Neuronal stem cell (in vitro differentiated cells): ENCODE data around the gene PDE6A.
A peak's percentile ranks its signal among the peaks of the same experiment; 100 is the strongest.

Source experiments
- DNase-seq: peaks from one replicate; pipeline ENCODE4 v3.0.0-alpha.2; 2013; ENCODE audit warnings: low spot score
- H2AFZ ChIP-seq: one replicate; pipeline ENCODE4 v1.6.1; 2013; ENCODE audit warnings: mild to moderate bottlenecking, low read length, inconsistent platforms
- H2AK5ac ChIP-seq: 2 replicates; pipeline ENCODE4 v1.6.1; 2013; ENCODE audit warnings: low read depth, mild to moderate bottlenecking, inconsistent platforms, low read length, moderate library complexity, mixed read lengths
- H2BK120ac ChIP-seq: 2 replicates; pipeline ENCODE4 v1.6.1; 2013; ENCODE audit warnings: low read depth, mild to moderate bottlenecking, inconsistent platforms, low read length, moderate library complexity, mixed read lengths
- H2BK12ac ChIP-seq: one replicate; pipeline ENCODE4 v1.6.1; 2013; ENCODE audit warnings: low read length, inconsistent platforms
- H2BK15ac ChIP-seq: 2 replicates; pipeline ENCODE4 v1.6.1; 2013; ENCODE audit warnings: mild to moderate bottlenecking, low read length, inconsistent platforms, mixed read lengths
- H2BK5ac ChIP-seq: one replicate; pipeline ENCODE4 v1.6.1; 2013; ENCODE audit warnings: inconsistent platforms, mild to moderate bottlenecking, low read length, moderate library complexity
- H3K14ac ChIP-seq: one replicate; pipeline ENCODE4 v1.6.1; 2013; ENCODE audit warnings: low read length, inconsistent platforms
- H3K18ac ChIP-seq: 2 replicates; pipeline ENCODE4 v1.6.1; 2013; ENCODE audit warnings: low read length, inconsistent platforms
- H3K23ac ChIP-seq: 2 replicates; pipeline ENCODE4 v1.6.1; 2013; ENCODE audit warnings: low read depth, mild to moderate bottlenecking, mixed read lengths, low read length, inconsistent platforms; ENCODE audit not compliant: poor library complexity
- H3K27ac ChIP-seq: replicated peaks from 3 replicates; pipeline ENCODE4 v1.5.1; 2013; ENCODE audit warnings: low read length, inconsistent platforms
- H3K27me3 ChIP-seq, 3 experiments: 2 replicates each; pipeline ENCODE4 v1.6.1; 2013; ENCODE audit warnings: low read length in 3 of 3, mild to moderate bottlenecking in 2 of 3, inconsistent platforms in 1 of 3, low read depth in 1 of 3, mixed read lengths in 1 of 3, moderate library complexity in 1 of 3; ENCODE audit not compliant: control insufficient read depth in 3 of 3, insufficient read depth in 3 of 3
- H3K36me3 ChIP-seq, 2 donors: replicated peaks in 1 of 2; 2 replicates each; pipeline ENCODE4 v1.6.1; 2013; ENCODE audit warnings: low read length in 2 of 2; ENCODE audit not compliant: control insufficient read depth in 2 of 2, insufficient read depth in 2 of 2
- H3K4ac ChIP-seq: 2 replicates; pipeline ENCODE4 v1.6.1; 2013; ENCODE audit warnings: inconsistent platforms, mild to moderate bottlenecking, low read length, moderate library complexity
- H3K4me1 ChIP-seq, 2 donors: 1 replicate in 1 of 2; 2 replicates in 1 of 2; pipeline ENCODE4 v1.6.1; 2013; ENCODE audit warnings: low read length in 2 of 2, low read depth in 1 of 2; ENCODE audit not compliant: control insufficient read depth in 2 of 2, insufficient read depth in 1 of 2
- H3K4me2 ChIP-seq: one replicate; pipeline ENCODE4 v1.6.1; 2013; ENCODE audit warnings: mild to moderate bottlenecking, low read length, inconsistent platforms; ENCODE audit not compliant: insufficient read depth, poor library complexity, severe bottlenecking
- H3K4me3 ChIP-seq, 2 donors: 2 replicates each; pipeline ENCODE4 v1.5.1; 2013; ENCODE audit warnings: low read length in 2 of 2, mild to moderate bottlenecking in 2 of 2, inconsistent platforms in 1 of 2, moderate library complexity in 1 of 2
- H3K79me1 ChIP-seq: one replicate; pipeline ENCODE4 v1.6.1; 2013; ENCODE audit warnings: low read depth, mild to moderate bottlenecking, inconsistent platforms, low read length, moderate library complexity
- H3K9ac ChIP-seq: one replicate; pipeline ENCODE4 v1.6.1; 2013; ENCODE audit warnings: mild to moderate bottlenecking, low read depth, low read length, inconsistent platforms; ENCODE audit not compliant: poor library complexity
- H3K9me3 ChIP-seq, 2 donors: replicated peaks in 1 of 2; 2 replicates each; pipeline versions ENCODE3 to v1.6.1; 2013; ENCODE audit warnings: low read length in 2 of 2, mild to moderate bottlenecking in 2 of 2, inconsistent platforms in 1 of 2, low read depth in 1 of 2, mixed read lengths in 1 of 2, moderate library complexity in 1 of 2; ENCODE audit not compliant: control insufficient read depth in 2 of 2, insufficient read depth in 1 of 2
- H4K8ac ChIP-seq: one replicate; pipeline ENCODE4 v1.6.1; 2013; ENCODE audit warnings: low read depth, mild to moderate bottlenecking, inconsistent platforms, low read length, moderate library complexity
- H4K91ac ChIP-seq: one replicate; pipeline ENCODE4 v1.6.1; 2013; ENCODE audit warnings: low read length, low read depth, mild to moderate bottlenecking, inconsistent platforms; ENCODE audit not compliant: poor library complexity
- WGBS, 2 donors: extraction: QIAGEN DNeasy Blood & Tissue Kit; methylation state at CpG; one replicate each; pipeline ENCODE4 v1.1.7; 2013; ENCODE audit warnings: missing lambda C conversion rate in 2 of 2, mixed read lengths in 1 of 2; ENCODE audit not compliant: insufficient read length in 2 of 2, insufficient replicate concordance in 1 of 2; ENCODE audit errors: extremely low coverage in 2 of 2; 5-methylcytosine and 5-hydroxymethylcytosine counted together

The PDE6A gene

DNA sequence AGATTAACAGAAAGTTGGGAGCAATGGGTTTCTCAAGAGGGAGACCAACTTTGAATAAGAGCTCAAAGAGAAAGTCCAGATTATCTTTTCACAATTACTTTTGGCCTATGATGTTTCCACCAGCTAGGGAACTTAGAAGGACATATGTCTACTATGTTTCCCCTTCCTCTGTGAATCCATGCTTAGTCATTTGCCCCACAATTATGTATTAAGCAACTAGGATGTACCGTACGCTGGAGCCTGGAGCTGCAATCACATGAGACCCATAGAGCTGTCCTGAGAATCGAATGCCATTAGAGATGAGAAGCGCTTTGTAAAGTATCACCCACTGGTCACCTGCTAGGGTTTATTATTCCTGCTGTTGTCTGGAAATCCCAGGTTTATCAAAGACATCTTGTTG is 78.8 kb downstream of the PDE6A start:
- no peak overlapping the region for H3K27ac ChIP-seq
- no CpG with 5 or more reads among the region's 4 CpGs for WGBS, 2 donors
- H3K14ac ChIP-seq = no peak overlapping the region
- H2BK5ac ChIP-seq = no peak overlapping the region
- H3K18ac ChIP-seq = no peak overlapping the region
- H4K91ac ChIP-seq = no peak overlapping the region
- no peak overlapping the region for H3K9ac ChIP-seq
- peaks cover 0 to 3% of the 10 kb centered on the region in 2 donors for H3K4me1 ChIP-seq
- H3K4ac ChIP-seq = no peak overlapping the region
- no peak overlapping the region for H3K23ac ChIP-seq
- no peak overlapping the region for H3K4me2 ChIP-seq
- H2AFZ ChIP-seq = no peak overlapping the region
- no peaks in the 10 kb centered on the region for H3K9me3 ChIP-seq
- H2BK15ac ChIP-seq = no peak overlapping the region
- no peaks in the 10 kb centered on the region for H3K36me3 ChIP-seq
- H2AK5ac ChIP-seq = no peak overlapping the region
- H3K27me3 ChIP-seq = peaks cover 0 to 24% (median 0%) of the 10 kb centered on the region in 3 experiments
- H3K4me3 ChIP-seq = no peak overlapping the region
- no peak for DNase-seq
- H3K79me1 ChIP-seq = no peaks in the 10 kb centered on the region
- no peak overlapping the region for H4K8ac ChIP-seq
- H2BK12ac ChIP-seq = no peak overlapping the region
- no peak overlapping the region for H2BK120ac ChIP-seq

DNA sequence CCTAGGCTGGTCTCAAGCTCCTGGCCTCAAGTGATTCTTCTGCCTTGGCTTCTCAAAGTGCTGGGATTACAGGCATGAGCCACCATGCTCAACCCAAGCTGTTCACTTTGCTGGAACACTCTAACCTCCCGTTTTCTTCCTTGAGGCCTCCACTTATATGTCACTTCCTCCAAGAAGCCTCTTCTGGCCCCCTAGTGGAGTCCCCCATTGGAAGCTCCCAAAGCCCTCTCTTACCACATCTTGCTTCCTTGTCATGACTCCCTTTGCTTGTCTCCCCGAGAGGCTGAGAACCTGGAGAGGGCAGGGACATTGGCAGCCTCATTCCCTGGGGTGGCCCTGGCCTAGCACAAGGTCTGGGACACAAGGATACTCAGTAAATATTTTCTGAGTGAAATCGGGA is 80.8 kb downstream of the PDE6A start:
- H3K18ac ChIP-seq = no peak overlapping the region
- no peaks in the 10 kb centered on the region for H3K79me1 ChIP-seq
- H4K8ac ChIP-seq = no peak overlapping the region
- no peak overlapping the region for H2BK12ac ChIP-seq
- no peak overlapping the region for H3K9ac ChIP-seq
- H3K9me3 ChIP-seq = no peaks in the 10 kb centered on the region
- no peak overlapping the region for H3K14ac ChIP-seq
- H3K4me1 ChIP-seq = no peaks in the 10 kb centered on the region
- H3K27ac ChIP-seq = no peak overlapping the region
- no CpG with 5 or more reads among the region's 3 CpGs for WGBS, 2 donors
- H3K27me3 ChIP-seq = peaks cover 0 to 21% (median 0%) of the 10 kb centered on the region in 3 experiments
- no peak overlapping the region for H2BK120ac ChIP-seq
- no peak overlapping the region for H3K4ac ChIP-seq
- H3K23ac ChIP-seq = no peak overlapping the region
- H2AFZ ChIP-seq = no peak overlapping the region
- no peak overlapping the region for H2BK5ac ChIP-seq
- no peak for DNase-seq
- H3K4me2 ChIP-seq = no peak overlapping the region
- H2AK5ac ChIP-seq = no peak overlapping the region
- H3K4me3 ChIP-seq = no peak overlapping the region
- H4K91ac ChIP-seq = no peak overlapping the region
- no peaks in the 10 kb centered on the region for H3K36me3 ChIP-seq
- no peak overlapping the region for H2BK15ac ChIP-seq

DNA sequence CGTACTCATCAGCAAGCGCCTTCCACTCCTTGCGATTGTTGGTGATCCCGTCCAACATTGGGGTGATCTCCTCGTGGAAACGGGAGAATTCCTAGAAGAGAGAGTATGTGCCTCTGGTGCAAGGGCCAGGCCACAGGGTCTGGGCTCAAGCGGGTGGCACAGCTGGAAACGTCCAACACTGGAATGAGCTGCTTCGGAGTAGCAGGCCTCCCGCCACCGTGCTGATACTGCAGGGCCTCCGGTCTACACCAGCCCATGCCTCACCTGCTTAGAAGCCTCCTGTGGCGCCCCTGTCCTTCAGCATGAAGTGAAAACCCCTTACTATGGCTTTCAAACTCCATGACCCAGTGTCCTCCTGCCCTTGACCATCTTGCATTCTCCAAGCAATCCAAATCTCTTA is 81.4 kb downstream of the PDE6A start:
- H3K9ac ChIP-seq = no peak overlapping the region
- no peak overlapping the region for H3K23ac ChIP-seq
- H3K79me1 ChIP-seq = no peaks in the 10 kb centered on the region
- H3K4me2 ChIP-seq = no peak overlapping the region
- no peak overlapping the region for H3K18ac ChIP-seq
- no peak overlapping the region for H3K14ac ChIP-seq
- H2BK12ac ChIP-seq = no peak overlapping the region
- H2BK15ac ChIP-seq = peak overlapping the region; percentile 10
- no peak overlapping the region for H2BK120ac ChIP-seq
- no peak overlapping the region for H3K4ac ChIP-seq
- H3K9me3 ChIP-seq = no peaks in the 10 kb centered on the region
- H4K8ac ChIP-seq = no peak overlapping the region
- no peak for DNase-seq
- no peak overlapping the region for H3K27ac ChIP-seq
- H3K36me3 ChIP-seq = no peaks in the 10 kb centered on the region
- H2AFZ ChIP-seq = no peak overlapping the region
- no peak overlapping the region for H3K4me3 ChIP-seq
- peaks cover 0 to 17% (median 0%) of the 10 kb centered on the region in 3 experiments for H3K27me3 ChIP-seq
- H2AK5ac ChIP-seq = no peak overlapping the region
- no peak overlapping the region for H4K91ac ChIP-seq
- H2BK5ac ChIP-seq = no peak overlapping the region
- no CpG with 5 or more reads among the region's 13 CpGs for WGBS, 2 donors
- no peaks in the 10 kb centered on the region for H3K4me1 ChIP-seq

DNA sequence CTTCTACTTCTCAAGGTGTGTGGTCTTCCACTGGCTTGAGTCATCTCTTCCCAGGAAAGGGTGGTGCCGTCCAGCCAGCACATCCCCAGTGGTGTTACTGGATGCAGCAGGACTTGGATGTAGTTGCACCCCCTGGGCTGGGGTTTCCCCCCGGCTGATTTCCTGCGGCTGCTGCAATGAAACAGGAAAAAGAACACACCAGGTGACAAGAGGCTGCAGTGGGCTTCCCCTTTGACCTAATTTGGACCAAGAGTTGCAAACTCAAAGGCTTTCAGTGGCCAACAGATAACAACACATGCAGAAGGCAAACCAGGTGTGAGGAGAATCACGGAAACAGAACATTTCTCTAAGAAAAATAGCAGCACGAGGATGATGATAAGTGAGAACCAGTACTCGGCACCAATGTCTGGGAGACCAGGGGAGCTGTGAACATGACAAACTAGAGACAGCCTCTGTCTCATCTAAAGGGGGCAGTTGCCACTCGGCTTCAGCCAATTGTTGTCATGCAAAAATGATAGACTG is 83.7 kb downstream of the PDE6A start:
- no CpG with 5 or more reads among the region's 7 CpGs for WGBS, 2 donors
- H3K9me3 ChIP-seq = no peaks in the 10 kb centered on the region
- H2AFZ ChIP-seq = no peak overlapping the region
- no peak for DNase-seq
- H2AK5ac ChIP-seq = no peak overlapping the region
- H3K4me1 ChIP-seq = no peaks in the 10 kb centered on the region
- H3K9ac ChIP-seq = no peak overlapping the region
- H2BK5ac ChIP-seq = no peak overlapping the region
- H3K4me2 ChIP-seq = no peak overlapping the region
- H3K4ac ChIP-seq = no peak overlapping the region
- no peak overlapping the region for H2BK12ac ChIP-seq
- peaks cover 0 to 5% (median 0%) of the 10 kb centered on the region in 3 experiments for H3K27me3 ChIP-seq
- H3K14ac ChIP-seq = no peak overlapping the region
- H3K27ac ChIP-seq = no peak overlapping the region
- H3K23ac ChIP-seq = no peak overlapping the region
- H3K18ac ChIP-seq = no peak overlapping the region
- no peaks in the 10 kb centered on the region for H3K79me1 ChIP-seq
- H2BK120ac ChIP-seq = no peak overlapping the region
- no peak overlapping the region for H4K91ac ChIP-seq
- H4K8ac ChIP-seq = no peak overlapping the region
- H2BK15ac ChIP-seq = no peak overlapping the region
- H3K4me3 ChIP-seq = no peak overlapping the region
- H3K36me3 ChIP-seq = no peaks in the 10 kb centered on the region
